HG02610 (cell line): ENCODE data around the gene DOK5.
"Not testable (repeated sequence)": the region's sequence is repeated elsewhere in the genome, so short reads cannot be mapped to it uniquely, and the experiment has no call there.

Experiments
- ATAC-seq: cut with Tn5 transposase; IDR thresholded peaks from one replicate; pipeline ENCODE4 v1.9.1; 2021; ENCODE audit warnings: mild to moderate bottlenecking, moderate library complexity; ENCODE audit not compliant: unreplicated experiment

The DOK5 gene

DNA sequence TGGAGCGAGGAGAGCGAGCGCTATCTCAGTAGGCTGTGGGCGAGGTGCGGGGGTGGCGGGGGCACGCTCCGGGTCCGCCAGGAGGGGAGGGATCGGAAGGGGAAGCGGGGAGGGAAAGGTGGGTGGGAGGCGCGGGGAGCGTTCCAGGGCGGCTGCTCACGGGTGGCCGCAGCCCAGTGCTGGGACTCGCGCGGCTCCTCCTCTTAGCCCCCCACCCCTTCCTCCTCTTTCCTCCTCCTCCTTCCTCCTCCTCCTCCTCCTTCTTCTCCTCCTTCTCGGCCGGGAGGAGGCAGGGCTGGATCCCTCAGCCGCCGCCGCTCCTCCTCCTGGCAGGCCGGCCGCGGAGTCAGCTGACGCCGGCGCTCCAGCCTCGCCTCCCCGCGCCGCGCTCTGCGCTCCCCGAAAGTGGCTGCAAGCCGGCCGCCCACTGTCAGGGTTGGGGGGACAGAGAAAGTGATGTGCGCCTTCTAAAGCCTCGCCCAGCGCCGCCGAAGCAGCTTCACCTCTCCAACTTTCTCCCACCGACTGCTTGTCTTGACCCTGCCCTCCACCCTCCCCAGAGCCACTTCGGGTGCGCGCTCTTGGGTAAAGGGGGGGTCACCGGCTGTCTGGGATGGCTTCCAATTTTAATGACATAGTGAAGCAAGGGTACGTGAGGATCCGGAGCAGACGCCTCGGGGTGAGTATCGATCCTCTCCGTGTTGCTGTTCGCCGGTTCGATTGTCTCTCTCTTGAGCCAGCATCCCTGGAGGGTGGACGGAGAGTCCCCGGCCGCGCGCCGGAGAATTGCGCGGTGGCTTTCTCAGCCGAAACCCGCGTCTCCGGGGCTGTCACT, at the start of gene DOK5:
TSS of gene DOK5 (plus strand) at position 260 of the 835 bp plus-strand sequence. CDS start at position 614, 354 bp downstream.
- no peak for ATAC-seq

DNA sequence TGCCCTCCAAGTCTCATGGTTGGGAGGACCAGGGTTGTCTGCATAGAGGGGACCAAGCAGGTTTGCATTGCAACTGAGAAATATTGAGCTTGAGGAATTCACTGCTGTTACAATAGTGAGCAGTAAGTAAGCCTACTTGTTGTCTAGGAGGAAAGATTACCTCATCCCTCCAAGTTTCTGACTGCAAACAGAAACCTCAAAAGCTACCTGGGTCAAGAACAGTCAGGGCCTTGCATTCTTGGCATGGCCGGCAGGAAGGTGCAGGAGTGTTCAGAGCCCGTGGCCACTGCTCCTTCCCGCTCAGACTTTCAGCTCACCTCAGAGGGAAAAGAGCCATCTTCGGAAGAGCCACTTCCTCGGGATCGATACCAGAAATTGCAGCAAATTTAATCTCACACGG, 46.0 kb upstream of the DOK5 start:
- no peak for ATAC-seq

DNA sequence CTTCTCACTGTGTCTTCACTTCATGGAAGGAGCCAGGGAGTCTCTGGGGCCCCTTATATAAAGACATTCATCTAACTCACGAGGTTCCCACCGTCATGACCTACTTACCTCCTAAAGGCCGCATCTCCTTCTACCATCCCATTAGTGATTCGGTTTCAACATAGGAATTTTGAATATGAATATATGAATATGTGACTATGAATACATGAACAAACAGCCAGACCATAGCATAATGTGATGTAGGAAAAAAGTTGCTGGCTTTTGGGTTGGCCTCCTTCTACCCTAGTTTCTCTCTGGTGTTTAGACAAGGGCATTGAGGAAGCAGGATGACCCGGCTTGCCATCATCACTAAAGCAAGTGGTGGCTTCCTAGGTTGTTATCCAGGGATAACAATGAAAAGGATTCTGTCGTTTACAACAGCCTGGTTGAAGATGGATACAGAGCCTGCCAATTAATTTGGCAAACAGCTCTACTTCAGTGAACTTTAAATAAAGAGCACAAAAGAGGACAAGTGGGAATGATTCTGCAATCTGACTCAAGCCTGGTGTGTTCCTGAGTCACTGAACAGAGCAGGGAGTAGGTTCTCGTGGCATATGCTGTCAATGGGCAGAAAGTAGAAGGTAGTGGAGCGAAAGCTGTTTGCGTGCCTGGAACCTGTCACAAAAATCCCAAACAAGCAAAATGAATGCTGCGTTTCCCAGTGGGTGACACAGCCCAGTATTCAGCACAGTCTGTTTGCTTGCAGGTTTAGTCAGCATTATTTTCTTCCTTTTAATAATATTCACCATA, 44.0 kb upstream of the DOK5 start:
- no peak for ATAC-seq

DNA sequence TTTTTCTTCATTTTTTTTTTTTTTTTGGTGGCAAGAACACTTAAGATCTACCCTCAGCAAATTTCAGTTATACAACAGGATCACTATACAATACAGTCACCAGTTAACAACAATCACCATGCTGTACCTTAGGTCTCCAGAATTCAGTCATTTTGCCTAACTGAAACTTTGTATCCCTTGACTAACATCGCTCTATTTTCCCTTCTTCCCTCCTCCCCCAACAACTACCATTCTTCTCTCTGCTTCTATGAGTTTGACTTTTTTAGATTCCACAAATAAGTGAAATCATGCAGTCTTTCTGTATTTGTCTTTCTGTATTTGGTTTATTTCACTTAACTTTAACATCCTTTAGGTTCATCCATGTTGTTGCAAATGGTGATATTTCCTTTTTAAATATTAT, 42.4 kb upstream of the DOK5 start:
- no peak for ATAC-seq

DNA sequence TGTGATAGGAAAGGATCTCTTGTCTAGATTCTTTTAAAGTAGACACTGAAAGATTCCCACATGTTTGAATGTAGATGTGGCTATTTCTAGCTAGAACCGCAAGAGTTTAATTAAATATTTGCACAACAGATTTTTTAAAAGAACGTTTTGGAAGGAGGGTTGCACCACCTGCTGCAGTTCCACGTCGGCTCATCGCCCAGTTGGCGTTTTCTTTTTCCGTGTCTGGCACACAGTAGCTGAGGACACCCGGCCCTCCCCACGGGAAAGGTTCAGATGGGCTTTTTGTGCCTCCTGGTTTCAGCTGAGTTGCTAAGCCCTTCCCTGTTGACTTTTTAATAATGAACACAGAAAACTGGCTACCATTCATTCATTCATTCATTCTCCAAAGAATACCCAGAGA, 41.8 kb upstream of the DOK5 start:
- ATAC-seq = no peak

DNA sequence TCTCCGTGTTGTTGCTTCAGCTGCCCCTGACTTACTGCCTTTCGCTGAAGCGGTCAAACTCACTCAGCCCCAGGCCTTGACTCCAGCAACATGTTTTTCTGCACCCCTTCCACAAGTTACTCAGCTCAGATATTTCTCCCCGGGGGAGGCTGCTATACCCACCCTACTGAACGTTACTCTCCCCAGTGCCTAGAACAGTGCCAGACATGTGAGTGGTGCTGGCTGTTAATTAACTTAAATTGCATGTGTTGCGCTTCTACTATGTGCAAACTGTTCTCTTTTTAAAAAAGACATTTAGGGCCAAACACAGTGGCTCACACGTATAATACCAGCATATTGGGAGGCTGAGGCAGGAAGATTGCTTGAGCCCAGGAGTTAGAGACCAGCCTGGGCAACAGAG, 41.2 kb upstream of the DOK5 start:
- no peak for ATAC-seq

DNA sequence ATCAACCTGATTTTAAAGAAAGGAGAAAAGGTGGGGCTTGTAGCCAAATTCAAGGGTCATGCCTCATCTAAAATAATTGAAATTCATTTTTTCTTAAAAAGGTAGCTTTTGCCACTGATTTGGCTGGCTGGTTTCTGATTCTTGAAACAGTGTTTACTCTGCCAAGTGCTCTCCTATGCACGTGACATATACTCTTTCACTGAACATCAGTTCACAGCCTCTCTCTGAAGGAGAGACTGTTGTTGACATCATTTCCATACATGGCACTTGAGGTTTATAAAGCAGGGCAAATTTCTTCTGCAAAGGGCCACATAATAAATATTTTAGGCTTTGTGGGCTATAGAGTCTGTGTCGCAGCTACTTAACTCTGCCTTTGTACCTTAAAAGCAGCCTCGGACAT, 40.4 kb upstream of the DOK5 start:
- ATAC-seq = no peak

DNA sequence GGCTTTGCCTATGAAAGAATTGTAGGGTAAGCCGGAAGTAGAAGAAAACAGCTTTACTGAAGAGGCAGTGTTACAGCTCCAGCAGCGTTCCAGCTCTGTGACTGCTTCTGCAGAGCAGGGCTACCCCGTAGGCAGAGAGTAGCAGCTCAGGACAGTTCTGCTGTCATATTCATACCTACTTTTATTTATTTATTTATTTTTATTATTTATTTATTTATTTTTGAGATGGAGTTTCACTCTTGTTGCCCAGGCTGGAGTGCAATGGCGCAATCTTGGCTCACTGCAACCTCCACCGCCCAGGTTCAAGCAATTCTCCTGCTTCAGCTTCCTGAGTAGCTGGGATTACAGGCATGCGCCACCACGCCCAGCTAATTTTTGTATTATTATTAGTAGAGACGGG, 39.0 kb upstream of the DOK5 start:
- ATAC-seq = not testable (repeated sequence)

DNA sequence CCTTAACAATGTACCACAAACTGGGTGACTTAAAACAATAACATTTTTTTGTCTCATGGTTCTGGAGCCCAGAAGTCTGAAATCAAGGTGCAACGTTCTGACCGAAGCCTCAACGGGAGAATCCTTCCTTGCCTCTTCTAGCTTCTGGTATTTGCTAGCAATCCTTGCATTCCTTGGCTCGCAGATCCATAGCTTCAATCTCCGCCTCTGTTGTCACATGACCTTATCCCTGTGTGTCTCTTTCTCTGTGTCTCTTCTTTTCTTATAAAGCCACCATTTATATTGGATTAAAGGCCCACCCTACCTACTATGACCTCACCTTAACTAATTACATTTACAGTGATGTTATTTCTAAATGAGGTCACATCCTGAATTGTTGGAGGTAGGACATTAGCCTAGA, 37.2 kb upstream of the DOK5 start:
- ATAC-seq = no peak

DNA sequence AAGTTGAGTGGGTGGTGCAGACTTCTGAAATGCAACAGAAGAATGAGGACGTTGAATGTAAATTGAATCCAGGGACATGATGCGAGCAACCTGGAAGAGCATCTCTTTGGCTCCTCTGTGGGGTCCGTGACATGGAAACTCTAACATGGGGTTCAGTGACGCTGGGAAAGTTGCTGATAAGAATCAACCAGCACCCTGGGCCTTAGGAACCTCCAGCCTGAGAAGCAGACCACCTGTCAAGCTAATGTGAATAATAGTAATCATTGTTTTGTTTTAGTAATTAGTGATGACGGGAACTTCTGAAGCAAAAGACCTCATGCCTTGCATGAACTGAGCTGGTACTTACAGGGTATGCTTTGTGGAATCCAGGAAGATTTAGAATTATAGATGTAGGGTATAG, 25.2 kb upstream of the DOK5 start:
- ATAC-seq = no peak

DNA sequence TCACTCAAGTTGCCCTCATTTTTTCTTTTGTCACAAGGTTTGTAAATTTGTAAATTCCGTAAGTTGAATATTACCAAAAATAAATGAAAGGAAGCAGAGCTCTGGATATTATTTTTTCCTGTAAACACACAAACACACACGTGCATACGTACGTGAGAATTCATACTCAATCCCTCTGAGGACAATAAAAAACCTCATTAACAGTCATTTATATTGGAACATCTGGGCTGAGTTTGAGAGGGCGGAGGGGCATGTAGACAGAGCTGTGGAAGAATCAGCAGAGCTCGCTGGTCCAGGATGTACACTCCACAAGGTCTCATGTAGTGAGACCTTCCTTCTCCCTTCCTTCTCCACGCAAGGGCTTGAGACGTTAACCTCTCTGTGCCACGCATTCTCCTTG, 24.2 kb upstream of the DOK5 start:
- ATAC-seq = no peak

DNA sequence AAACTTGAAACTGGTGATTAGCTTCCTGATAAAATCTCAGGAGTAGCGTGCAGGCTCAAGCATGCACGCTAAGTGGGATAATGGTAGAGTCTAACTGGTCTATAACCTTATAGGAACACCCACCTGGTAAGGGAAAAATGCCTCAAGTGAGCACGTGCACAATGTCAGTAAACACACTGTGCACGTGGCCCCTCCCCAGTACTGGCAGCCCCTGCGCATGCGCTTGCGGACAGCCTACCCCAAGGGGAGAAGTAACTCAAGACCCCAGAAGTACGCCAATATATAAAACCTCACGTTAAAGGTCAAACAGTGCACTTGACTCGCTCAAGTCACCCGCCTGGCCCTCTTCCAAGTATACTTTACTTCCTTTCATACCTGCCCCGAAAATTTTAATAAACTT, 23.1 kb upstream of the DOK5 start:
- ATAC-seq = no peak

DNA sequence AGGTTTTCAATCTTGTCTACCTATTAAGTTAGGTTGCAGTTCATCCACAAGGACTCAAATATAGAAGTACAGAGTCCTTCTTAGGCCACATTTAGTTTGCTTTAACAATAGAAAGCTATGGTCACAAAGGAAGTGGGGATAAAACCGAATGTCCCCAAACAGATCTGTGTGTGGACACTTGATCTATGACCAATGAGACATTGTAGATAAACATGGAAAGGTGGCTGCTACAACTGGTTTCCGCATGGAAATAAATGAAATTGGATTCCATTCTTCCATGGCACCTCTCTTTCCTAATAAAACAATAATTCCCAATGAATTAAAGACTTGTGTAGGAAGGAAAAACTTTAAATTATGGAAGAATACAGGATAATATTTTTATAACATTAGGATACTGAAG, 20.4 kb upstream of the DOK5 start:
- ATAC-seq = no peak

DNA sequence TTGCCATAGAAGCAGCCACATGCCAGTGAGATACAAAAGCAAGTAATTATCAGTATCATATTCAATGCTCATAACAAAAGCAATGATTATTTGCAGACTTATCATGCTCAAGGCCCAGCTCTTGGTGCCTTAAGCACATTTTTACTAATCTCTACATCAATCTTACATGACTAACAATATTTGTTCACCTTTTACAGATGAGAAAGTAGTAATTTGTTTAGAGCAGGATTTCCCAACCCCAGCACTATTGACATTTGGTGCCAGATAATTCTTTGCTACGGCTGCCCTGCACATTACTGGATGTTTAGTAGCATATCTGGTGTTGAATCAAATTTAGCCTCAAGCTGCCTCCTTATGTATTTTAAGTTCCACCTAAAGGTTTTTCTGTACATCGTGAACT, 19.0 kb upstream of the DOK5 start:
- no peak for ATAC-seq

DNA sequence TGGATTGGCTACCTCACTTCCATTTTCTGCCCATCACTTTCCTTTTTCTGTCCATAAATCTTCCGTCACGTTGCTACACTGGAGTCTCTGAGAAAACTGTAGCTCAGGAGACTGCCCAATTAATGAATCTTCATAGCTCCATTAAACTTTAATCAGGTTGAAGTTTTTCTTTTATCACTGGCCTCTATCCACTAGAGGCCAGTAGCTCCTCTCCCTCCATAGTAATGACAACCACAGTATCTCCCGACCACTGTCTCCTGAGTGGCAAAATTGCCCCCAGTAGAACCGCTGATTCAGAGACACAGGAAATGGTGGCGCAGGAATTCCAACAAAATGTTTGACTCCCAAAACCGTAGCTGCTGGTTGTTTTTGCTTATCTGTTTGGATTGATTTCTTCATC, 18.4 kb upstream of the DOK5 start:
- ATAC-seq = no peak

DNA sequence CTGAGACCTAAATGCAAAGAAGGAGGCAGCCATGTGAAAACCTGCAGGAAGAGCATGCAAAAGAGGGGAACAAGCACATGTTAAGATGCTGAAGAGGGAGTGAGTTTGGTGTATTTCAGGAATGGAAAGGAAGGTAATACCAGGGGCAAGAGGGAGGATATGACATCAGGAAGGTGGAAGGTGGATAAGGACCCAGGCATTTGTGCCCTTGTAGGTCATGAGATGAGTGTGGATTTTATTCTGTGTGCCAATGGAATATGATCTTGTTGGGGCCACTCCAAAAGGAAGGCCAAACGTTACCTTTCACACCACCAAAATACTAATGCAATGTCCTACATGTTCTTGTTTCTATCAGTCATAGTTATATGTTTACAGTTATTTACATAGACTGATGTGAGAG, 17.2 kb upstream of the DOK5 start:
- ATAC-seq = no peak

DNA sequence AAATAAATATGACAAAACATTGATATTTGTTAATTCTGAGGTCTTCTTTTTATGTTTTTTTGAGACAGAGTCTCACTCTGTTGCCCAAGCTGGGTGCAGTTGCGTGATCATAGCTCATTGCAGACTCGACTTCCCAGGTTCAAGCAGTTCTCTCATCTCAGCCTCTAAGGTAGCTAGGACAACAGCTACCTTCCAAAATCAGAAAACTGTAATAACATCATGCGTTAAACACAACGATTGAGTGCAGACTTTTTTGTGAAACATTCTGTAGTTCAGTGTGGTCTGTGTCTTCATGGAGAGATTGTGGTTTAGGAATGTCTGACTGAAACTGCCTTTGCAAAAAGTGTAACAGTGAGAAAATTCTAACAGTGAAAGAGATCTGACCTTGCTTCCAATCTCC, 16.1 kb upstream of the DOK5 start:
- ATAC-seq = no peak

DNA sequence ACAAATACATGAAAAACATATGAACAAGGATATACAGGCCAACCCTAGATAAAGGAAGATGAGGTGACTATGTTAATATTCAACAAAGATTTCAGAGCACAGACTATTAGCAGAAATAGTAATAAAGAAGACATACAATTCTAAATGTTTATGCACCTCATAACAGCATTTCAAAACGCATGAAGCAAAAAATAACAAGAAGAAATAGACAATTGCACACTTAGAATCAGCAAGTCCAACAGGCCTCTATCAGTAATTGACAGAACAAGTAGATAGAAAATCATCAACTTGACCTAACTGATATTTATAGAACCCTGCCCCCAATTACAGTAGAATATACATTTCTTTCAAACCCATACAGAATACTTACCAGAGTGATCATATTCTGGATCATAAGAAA, 11.4 kb upstream of the DOK5 start:
- ATAC-seq = no peak

DNA sequence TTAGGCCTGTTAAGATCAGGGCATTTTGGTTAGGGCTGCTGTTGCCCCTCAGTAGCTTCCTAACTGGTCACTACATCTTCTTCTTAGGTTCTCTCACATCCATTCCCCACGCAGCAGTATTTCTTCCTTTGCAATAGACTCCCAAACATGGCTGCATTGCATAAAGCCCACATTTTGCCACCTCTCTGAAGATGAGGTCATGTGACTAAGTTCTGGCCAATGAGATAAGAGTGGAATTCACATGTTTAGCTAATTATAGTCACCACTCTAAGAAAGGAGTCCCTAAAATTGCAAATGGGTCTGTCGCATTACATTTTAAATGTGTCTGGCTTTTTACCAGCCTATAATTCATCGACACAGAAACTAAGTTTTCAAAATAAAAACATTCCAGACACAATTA, 9.3 kb upstream of the DOK5 start:
- ATAC-seq = no peak

DNA sequence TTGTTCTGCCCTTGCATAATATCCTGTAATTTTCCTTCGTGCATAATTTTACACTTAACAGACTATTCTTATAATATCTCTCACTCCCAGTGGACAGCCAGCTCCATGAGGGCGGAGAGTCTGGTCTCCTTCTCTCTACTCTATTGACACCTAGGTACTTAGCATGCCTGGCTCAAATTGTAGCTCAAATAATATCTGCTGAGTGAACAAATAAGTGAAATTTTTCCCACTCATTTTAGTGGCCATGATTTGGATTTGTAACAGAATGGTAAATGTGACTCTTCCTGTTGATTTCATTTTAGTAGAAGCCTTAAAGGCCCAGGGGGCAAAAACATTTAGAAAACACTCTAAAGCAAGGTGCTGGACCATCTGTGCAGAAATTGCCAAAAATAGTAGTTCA, 7.8 kb upstream of the DOK5 start:
- ATAC-seq = no peak

DNA sequence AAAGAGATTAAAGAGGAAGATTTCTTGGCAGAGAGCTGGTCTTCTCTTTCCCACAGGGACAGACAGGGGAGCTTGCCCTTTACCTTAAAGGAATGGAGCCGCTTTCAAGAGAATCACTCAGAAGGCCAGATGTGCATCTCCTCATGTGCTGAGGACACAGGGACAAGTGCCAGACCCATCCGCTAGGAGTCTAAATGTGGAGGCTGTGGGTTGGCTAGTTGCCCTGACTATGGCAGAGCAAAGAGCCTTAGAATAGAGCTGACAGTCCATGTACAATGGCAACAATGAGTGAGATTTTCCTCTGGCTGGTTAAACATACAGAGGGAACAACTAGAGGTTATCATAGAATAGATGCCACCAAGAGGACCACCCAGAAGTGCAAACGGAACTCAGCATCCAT, 7.3 kb upstream of the DOK5 start:
- no peak for ATAC-seq

DNA sequence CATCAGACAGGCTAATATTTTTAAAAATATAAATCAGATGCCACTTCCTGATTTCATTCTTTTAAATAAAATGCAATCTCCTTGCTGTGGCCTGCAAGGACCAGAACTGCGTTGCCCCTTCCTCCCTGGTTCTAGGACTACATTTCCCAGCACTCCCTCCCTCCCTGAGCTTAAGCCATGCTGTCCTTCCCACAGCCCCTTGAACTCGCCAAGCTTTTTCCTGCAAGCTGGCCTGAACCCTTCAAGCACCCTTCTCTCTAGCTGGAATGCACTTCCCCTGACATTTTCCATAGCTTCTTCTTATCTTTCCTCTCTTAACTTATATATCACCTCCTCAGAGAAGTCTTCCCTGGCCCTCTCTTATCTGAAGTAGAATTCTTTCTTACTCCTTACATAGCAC, 6.1 kb upstream of the DOK5 start:
- ATAC-seq = no peak
